GM19372 (cell line): Measurements from ENCODE around the gene MAPRE2.

Experiments
- ATAC-seq: cut with Tn5 transposase; IDR thresholded peaks from one replicate; pipeline ENCODE4 v1.9.1; 2021; ENCODE audit warnings: mild to moderate bottlenecking, low read depth, moderate library complexity; ENCODE audit not compliant: unreplicated experiment

MAPRE2 gene

DNA sequence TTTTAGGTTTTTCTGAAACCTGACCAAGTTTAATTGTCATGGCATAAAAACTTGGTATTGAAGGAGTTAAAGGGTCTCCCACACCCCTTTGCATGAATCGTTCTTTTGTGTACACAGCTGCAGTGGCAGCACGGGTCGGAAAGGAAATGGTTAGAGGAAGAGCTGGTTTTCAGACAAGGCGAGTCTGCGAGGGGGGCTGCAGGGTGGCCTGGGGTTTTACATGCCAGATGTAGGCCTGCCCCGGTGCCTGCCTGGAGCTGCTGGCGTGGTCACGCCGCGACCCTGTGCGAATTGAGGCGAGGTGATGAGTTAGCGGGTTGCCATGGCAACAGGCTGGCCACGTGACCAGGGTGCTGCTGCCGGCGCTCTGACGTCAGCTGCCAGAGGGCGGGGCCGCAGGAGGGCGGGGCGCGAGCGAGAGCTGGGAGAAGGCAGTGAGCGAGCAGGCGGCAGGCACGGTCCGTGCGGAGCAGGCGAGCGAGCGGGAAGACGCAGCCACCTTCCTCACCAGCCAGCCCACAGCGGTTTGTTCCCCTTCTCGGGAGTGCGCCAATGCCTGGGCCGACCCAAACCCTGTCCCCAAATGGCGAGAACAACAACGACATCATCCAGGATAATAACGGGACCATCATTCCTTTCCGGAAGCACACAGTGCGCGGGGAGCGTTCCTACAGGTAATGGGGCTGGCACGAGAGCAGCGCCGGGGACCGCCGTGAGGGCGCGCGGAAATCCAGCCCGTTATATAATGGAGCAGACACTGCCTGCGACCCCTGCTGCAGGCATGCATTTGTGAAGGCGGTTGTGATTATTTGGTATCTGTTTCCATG is at the start of gene MAPRE2:
Gene MAPRE2 (plus strand): TSS at position 426 of the 827 bp plus-strand sequence. CDS start 127 bp downstream, at position 553.
- peak; percentile 77 for ATAC-seq

DNA sequence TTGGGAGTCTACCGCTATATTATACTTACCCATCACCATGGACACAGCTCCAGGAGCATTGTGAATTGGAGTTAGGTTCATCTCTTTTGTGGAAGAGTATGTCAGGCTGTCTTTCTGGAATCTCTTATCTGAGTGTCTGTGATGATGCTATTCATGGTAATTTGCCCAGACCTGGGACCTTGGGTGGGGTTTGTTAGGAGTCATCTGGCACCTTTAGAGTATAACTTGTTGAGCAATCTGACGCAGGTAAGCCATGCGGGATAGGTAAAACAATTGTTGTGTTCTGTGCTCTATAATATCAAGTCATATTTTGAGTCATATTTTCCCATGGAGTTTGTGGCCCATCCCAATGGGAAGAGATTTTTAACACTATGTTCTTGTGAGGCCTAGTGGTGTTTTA is 49.7 kb upstream of the MAPRE2 start:
- no peak for ATAC-seq

DNA sequence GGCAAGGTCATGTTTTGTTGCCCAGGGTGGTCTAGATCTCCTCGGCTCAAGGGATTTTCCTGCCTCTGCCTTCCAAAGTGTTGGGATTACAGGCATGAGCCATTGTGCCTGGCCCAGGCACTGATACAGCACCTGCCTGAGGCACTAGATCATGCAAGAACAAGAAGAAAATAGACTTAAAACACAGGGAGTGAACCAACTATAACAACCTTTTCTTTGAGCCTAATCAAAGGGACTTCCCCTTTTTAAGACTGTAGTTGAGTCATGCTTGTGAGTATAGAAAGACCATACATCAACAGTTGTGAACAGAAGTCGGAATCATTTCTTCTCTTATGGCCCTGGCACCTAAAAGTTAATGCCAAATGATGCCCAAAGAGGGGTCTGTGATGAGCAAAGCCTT is 47.9 kb upstream of the MAPRE2 start:
- ATAC-seq, result no peak

DNA sequence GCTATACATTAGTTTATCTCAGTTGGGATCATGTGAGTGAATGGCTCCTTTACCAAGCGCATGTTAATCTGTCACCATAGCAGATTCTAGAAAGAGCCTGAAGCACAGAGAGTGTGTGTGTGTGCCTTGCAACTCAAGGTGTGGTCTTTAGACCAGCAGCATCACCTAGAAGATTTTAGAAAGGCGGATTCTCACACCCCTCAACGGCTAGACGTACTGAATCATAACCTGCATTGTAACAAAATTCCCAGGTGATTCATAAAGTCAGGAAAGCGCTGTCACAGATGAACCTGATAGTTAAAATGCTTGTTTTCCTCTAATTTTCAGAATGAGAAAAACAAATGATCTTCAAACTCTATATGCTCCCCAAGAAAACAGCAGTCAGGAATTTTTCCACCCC is 45.5 kb upstream of the MAPRE2 start:
- no peak for ATAC-seq

DNA sequence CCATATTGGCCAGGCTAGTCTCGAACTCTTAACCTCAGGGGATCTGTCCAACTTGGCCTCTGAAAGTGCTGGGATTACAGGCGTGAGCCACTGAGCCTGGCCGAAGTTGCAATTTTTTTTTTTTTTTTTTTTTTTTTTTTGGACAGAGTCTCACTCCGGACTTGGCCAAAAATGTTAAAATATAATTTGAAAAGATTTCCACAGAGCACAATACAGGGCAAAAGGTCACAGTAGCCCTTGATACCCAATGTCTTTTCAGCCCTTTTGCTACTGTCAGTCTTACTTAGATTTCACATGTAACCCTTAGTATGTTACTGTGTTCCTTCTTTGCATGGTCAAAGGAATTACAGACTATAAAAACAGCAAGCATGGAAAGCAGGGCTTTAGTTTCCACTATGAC is 42.6 kb upstream of the MAPRE2 start:
- no peak for ATAC-seq

DNA sequence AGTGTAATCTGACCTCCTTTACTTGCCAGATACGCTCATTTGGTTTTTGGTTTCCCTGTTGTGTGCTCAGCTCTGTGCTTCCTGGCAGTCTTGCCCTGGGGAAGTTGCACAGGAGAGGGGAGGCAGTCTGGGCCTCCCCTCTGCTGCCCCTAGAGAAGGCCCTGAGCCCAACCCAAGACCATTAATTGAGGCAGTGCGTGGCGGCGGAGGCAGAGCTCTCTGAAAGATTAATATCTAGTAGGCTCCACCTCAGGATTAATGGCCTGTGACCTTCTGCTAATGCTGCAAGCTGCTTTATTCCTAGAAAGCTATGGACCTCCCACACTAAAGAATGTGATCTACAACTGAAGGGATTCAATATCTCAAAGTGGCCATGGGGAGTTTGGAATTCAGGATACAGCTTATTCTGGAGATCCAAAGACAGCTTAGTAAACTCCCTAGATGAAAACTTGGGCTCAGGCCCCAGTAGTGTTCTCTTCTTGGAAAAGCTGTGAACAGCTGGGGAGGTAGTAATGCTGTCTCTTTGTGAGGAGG is 41.4 kb upstream of the MAPRE2 start:
- no peak for ATAC-seq

DNA sequence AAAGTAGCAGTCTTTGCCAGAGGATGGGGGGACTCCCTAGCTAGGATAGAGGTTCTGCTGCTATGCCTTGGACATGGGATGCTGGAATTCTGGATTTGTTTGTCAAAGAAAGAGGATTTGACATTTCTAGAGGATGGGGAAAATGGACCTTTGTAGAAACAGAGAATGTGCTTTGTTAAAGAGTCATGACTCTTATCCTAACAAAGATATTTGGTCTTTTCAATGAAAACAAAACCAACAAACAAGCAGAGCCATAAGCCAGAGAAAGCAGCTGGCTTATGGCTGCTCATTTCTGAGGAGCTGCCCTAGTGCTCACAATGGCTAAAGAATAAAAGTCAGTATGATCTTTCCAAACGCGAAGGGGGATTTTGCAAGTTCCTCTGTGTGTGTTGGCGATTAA is 40.8 kb upstream of the MAPRE2 start:
- ATAC-seq, result no peak

DNA sequence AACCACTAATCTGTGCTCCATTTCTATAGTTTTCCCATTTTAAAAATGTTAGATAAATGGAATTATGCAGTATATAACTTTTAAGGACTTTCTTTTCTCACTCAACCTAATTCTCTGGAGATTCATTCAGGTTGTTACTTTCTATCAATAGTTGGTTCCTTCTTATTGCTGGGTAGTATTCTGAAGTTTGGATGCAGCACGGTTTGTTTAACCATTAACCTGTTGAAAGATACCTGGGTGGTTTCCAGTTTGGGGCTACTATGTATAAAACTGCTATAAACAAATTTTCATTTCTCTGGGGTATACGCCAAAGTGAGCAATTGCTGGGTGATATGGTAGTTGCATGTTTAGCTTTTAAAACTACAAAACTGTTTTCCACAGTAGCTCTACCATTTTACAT is 39.1 kb upstream of the MAPRE2 start:
- no peak for ATAC-seq

DNA sequence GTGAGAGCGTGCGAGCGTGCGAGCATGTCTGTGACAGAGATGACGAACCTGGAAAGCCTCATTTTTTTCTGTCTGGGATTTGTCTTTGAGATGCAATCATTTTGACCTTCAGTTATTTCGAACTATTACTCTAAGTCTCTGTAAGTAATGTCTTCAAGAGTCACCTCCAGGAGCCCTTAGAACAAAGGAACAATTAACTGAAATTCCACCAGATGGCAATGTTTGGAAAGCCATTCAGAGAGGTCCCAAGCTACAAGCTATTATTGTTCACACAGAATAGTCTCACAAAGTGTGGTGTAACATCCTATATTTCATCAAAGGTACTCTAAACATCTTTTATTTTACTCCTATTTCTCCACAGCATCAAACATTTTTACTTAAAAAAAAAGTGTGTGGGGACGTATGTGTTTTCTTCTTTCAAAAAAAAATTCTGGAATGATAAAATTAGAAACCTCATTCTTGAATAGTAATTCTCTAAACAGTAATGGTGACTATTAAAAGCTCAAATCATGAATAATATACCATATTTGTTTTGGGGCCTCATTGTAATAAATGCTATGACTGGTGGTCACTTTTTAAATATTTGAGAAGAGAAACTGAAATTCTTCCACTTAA is 35.1 kb upstream of the MAPRE2 start:
- ATAC-seq, result peak; percentile 88

DNA sequence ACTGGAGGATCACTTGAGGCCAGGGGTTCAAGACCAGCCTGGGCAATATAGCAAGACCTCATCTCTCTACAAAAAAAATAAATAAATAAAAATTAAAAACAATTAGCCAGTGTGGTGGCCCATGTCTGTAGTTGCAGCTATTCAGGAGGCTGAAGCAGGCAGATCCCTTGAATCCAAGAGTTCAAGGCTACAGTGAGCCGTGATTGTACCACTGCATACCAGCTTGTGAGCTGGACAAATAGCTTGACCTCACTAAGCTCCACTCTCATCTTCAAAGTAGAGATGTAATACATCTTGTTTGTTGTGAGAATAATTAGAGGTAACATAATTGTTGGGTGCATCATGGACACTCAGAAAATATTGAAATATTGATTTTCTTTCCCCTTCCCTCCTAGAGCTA is 31.1 kb upstream of the MAPRE2 start:
- ATAC-seq, result no peak

DNA sequence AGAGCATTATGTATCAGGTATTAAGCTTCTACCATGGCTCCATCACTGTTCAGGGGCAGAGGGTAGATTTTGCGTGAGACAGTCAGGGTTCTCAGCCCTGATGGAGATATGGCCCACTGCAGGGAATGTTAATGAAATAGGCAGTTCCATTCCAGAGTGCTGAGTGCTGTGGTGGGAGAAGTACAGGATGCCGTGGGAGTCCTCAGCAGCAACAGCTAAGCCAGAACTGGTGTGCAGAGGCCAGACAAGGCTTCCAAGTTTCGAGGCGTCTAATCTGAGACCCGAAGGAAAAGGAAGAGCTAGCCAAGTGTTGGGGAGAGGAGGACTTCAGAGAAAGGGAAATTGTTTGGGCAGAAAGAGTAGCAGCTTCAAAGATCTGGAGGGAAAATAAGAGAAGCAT is 30.2 kb upstream of the MAPRE2 start:
- ATAC-seq, result no peak

DNA sequence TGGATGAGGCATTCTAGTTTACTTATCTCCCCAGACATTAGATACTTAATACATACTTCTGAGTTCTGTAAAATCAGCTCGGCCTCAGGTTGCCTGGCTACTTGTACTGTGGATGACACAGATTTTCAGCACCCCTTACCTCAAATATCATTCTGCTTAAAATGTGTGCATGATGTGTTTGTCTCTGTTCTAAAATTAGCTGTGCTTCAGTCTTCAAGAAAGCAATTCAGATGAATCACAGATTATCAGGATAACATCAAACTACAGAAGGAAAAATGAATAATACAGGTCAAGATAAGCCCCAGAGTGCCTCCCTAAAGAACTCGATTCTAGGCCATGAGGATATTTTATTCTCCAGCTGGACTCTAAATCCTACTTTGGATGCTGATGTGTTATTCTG is 21.3 kb upstream of the MAPRE2 start:
- no peak for ATAC-seq

DNA sequence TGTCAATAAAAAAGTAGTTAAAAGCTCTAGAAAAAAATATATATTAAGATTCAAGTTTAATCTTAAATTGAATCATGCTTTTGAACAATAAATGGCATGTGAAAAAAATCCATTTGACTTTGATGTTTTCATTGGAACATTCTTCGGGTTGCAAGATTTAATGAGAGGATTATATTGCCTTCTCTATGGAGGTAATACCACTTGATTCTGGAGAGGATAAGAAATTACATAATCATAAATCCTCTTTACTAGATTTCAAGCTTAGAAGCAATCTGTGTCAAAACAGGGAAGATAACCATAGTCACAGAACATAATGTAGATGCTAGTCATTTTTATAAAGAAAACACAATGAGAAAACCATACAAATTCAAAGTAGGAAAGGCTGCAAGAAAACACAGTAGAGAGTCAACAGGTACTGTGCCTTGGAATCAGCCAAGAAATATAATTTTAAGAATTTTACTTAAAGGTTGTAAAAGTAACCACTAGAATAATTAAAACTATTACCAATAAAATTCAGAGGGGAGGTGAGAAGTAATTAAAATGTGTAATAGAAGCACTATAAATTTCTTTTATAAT is 18.7 kb upstream of the MAPRE2 start:
- no peak for ATAC-seq

DNA sequence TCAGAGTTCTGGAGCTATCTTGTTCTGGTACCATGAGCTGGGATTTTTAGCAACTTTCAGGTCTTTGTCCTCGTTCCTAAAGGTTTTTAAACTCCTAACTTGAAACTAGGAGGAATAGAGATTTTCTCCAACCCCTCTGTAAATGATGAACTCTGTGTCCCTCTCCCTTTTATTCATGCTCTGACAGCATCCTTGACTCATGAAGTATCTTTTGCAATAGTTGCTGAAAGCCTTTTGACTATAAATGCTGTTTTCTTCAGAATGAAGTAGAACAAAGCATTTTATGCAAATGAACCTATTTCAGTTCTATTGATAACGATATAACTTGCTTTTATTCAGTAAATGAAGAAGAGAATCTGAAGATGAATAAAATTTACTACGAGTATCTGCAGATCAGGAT is 17.0 kb upstream of the MAPRE2 start:
- ATAC-seq, result no peak

DNA sequence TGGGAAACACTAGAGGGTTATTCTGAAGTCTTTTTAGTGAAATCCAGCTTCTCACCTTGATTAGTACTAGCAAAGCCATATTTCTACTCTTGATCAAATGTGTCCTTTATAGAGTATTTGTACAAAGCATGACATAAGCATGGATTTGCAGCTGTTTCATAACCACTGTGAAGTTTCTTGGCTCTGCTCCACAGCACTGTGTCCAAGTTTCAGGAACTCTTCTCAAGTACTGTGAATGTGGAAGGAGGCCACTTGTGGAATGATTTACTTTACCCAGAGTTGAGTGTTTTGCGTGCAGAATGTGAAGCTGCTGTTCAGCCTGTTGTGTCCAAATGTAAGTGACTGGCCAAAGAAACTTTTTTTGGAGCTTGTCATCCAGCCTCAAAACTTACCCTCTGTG is 16.2 kb upstream of the MAPRE2 start:
- ATAC-seq, result no peak

DNA sequence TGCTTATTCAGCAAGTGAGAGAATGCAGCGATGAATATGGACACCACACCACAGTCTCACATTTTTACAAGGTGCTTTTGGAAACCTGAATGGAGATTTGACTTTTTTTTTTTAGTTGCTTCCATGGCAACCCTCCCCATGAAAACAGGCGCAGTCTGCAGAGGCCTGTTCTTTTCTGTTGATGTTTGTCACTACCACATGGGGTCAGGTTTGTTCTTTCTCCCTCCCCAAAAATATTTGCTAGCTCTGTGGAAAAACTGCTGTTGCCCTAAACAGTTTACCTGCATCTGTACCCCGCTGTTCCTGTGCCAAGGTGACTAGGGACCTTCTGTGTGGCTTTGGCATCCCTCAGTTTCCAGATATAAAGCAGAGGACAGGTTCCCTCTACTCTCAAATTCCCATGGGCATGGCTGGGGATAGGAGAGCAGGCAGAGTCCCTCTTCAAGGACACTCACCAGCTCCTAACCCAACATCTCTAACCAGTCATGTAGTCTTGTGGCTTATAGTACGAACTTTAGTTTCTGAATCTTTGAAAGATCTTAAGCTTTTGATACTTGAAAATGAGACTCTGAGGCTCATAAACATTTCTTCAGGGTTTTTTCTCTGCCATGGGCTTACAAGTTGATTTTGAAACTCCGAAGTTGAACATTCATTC is 14.7 kb upstream of the MAPRE2 start:
- ATAC-seq, result no peak

DNA sequence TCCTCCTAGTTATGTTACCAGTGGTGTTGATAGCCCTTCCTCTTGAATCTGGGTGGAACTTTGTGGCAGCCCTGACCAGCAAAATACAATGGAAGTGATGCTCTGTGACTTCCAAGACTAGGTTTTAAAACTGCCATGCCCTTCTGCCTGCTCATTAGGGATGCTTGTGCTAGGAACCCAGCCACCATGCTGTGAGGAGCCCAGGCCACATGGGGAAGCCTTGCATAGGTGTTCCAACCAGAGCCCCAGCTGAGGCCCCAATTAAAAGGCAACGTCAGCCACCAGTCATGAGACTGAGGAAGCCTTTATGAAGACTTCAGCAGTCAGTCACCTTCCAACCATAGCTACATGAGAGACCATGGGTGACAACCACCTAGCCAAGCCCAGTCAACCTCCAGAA is 14.0 kb upstream of the MAPRE2 start:
- no peak for ATAC-seq

DNA sequence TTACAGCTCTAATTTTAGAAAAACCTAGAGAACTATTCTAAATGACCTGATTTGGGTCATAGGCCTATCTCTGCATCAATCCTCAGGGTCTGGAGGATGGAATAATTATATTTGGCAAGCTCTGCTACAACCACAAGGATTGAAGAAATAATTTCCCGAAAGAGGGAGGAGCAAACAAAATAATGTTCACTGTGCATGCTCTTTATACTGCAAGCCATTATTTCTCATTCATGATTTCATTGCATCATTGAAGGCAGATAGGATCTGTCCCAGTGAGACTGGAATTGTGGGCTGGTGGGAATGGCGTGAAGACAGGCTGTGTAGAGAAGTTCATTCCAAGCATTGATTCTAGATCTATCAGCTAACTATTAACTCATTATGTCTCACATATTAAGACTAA is 12.7 kb upstream of the MAPRE2 start:
- ATAC-seq, result no peak

DNA sequence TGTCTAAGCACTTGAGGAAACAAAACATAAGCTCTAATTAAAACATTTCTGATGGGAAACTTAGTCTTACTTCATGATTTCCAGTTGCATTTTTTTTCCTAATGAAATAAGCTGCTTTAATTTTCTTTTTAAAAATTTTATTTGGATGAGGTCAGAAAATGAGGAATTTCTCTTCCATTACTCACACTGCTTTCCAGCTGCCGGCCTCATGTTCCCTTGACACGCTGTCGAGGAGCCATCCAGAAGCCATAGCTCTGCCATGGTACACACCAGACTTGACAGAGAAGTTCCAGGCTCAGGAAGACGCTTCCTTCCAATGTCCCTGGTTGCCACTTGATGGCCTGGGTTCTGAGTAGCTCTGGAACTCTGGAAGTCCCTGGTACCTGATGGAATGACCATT is 12.1 kb upstream of the MAPRE2 start:
- ATAC-seq, result no peak

DNA sequence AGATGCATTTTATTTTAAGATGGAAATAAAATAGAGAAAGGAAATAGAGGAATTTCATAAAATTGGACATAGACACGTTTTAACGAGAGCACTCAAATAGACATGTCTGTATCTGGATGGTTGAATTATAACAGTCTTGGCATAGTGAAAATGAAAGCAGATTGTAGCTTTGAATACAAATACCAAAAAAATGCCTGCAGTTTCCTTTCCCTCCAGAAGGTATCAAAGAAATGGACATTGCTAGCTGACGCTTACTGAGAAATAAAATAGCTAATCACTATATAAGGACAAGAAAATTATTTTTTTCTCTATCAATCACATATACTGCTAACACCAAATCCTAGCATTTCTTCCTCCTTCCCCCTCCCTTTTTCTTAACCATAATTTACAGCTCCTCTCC is 11.4 kb upstream of the MAPRE2 start:
- ATAC-seq, result peak; percentile 89
